H9 (cell line): ENCODE results near the gene GPR45. TPM values are rescaled to one million over a fixed set of nuclear protein-coding genes. Genes with fewer than 3 reads are reported as not detected.

ENCODE experiments used
- DNase-seq: peaks from one replicate; pipeline ENCODE4 v3.0.0-alpha.2; 2017
- H2AFZ ChIP-seq: one replicate; pipeline ENCODE4 v1.6.1; 2013; ENCODE audit warnings: mild to moderate bottlenecking, low read length, control low read depth, moderate library complexity
- H2AK5ac ChIP-seq: 2 replicates; pipeline ENCODE4 v1.6.1; 2013; ENCODE audit warnings: low read length, control low read depth, mixed read lengths; ENCODE audit not compliant: insufficient read length
- H2BK120ac ChIP-seq: one replicate; pipeline ENCODE4 v1.6.1; 2013; ENCODE audit warnings: low read depth, mild to moderate bottlenecking, low read length, control low read depth, inconsistent platforms; ENCODE audit not compliant: poor library complexity, severe bottlenecking
- H2BK12ac ChIP-seq: 2 replicates; pipeline ENCODE4 v1.6.1; 2013; ENCODE audit warnings: low read length, control low read depth, mixed read lengths, low read depth; ENCODE audit not compliant: insufficient read length
- H2BK15ac ChIP-seq: 2 replicates; pipeline ENCODE4 v1.6.1; 2013; ENCODE audit warnings: low read depth, low read length, control low read depth
- H2BK20ac ChIP-seq: one replicate; pipeline ENCODE4 v1.6.1; 2013; ENCODE audit warnings: low read depth, mild to moderate bottlenecking, low read length, control low read depth, inconsistent platforms; ENCODE audit not compliant: poor library complexity, severe bottlenecking
- H2BK5ac ChIP-seq: 2 replicates; pipeline ENCODE4 v1.6.1; 2013; ENCODE audit warnings: low read length, control low read depth, mixed read lengths; ENCODE audit not compliant: insufficient read length
- H3K14ac ChIP-seq: 2 replicates; pipeline ENCODE4 v1.6.1; 2013; ENCODE audit warnings: low read length, control low read depth; ENCODE audit not compliant: insufficient read depth
- H3K18ac ChIP-seq: 2 replicates; pipeline ENCODE4 v1.6.1; 2013; ENCODE audit warnings: low read depth, mild to moderate bottlenecking, mixed read lengths, low read length, control low read depth; ENCODE audit not compliant: insufficient read length
- H3K23ac ChIP-seq: 2 replicates; pipeline ENCODE4 v1.6.1; 2013; ENCODE audit warnings: low read length, control low read depth, mixed read lengths, low read depth; ENCODE audit not compliant: insufficient read length
- H3K23me2 ChIP-seq: 2 replicates; pipeline ENCODE4 v1.6.1; 2013; ENCODE audit warnings: low read depth, mild to moderate bottlenecking, mixed read lengths, low read length, control low read depth; ENCODE audit not compliant: insufficient read length, poor library complexity, severe bottlenecking
- H3K27ac ChIP-seq: 2 replicates; pipeline ENCODE4 v1.5.1; 2013; ENCODE audit warnings: low read length, control low read depth, mixed read lengths, low read depth; ENCODE audit not compliant: insufficient read length
- H3K27me3 ChIP-seq: 2 replicates; pipeline ENCODE4 v1.6.1; 2013; ENCODE audit warnings: low read length, control low read depth, inconsistent platforms; ENCODE audit not compliant: insufficient read depth
- H3K4ac ChIP-seq: 2 replicates; pipeline ENCODE4 v1.6.1; 2013; ENCODE audit warnings: low read depth, mild to moderate bottlenecking, control low read depth, inconsistent platforms, low read length, moderate library complexity
- H3K4me1 ChIP-seq: 2 replicates; pipeline ENCODE4 v1.6.1; 2013; ENCODE audit warnings: low read length, control low read depth, inconsistent platforms; ENCODE audit not compliant: insufficient read depth
- H3K4me2 ChIP-seq: 2 replicates; pipeline ENCODE4 v1.6.1; 2013; ENCODE audit warnings: low read length, control low read depth, mixed read lengths; ENCODE audit not compliant: insufficient read length, insufficient read depth
- H3K56ac ChIP-seq: 2 replicates; pipeline ENCODE4 v1.6.1; 2013; ENCODE audit warnings: low read depth, mild to moderate bottlenecking, mixed read lengths, low read length, control low read depth; ENCODE audit not compliant: insufficient read length
- H3K79me1 ChIP-seq: 2 replicates; pipeline ENCODE4 v1.6.1; 2013; ENCODE audit warnings: low read depth, mild to moderate bottlenecking, moderate library complexity, low read length, control low read depth, inconsistent platforms; ENCODE audit not compliant: insufficient read depth, poor library complexity, severe bottlenecking
- H3K79me2 ChIP-seq: 2 replicates; pipeline ENCODE4 v1.6.1; 2013; ENCODE audit warnings: low read length, control low read depth, inconsistent platforms; ENCODE audit not compliant: insufficient read depth
- H3K9ac ChIP-seq: 2 replicates; pipeline ENCODE4 v1.6.1; 2013; ENCODE audit warnings: low read length, control low read depth, mixed read lengths; ENCODE audit not compliant: insufficient read length; ENCODE audit errors: extremely low read depth
- H3K9me3 ChIP-seq: one replicate; pipeline ENCODE4 v1.6.1; 2013; ENCODE audit warnings: low read depth, low read length, inconsistent platforms; ENCODE audit not compliant: control insufficient read depth
- H3T11ph ChIP-seq: one replicate; pipeline ENCODE4 v1.6.1; 2013; ENCODE audit warnings: mild to moderate bottlenecking, low read length, control low read depth, inconsistent platforms
- H4K20me1 ChIP-seq: one replicate; pipeline ENCODE4 v1.6.1; 2013; ENCODE audit not compliant: control insufficient read depth, insufficient read length, insufficient read depth
- H4K5ac ChIP-seq: 2 replicates; pipeline ENCODE4 v1.6.1; 2013; ENCODE audit warnings: low read depth, mild to moderate bottlenecking, mixed read lengths, low read length, control low read depth; ENCODE audit not compliant: insufficient read length
- H4K8ac ChIP-seq: replicated peaks from 2 replicates; pipeline ENCODE4 v1.6.1; 2013; ENCODE audit warnings: low read length, control low read depth, mixed read lengths, low read depth; ENCODE audit not compliant: insufficient read length
- H4K91ac ChIP-seq: 2 replicates; pipeline ENCODE4 v1.6.1; 2013; ENCODE audit warnings: low read depth, mild to moderate bottlenecking, moderate library complexity, mixed read lengths, low read length, control low read depth; ENCODE audit not compliant: insufficient read length
- H3K27ac Mint-ChIP-seq, 3 experiments: 2 replicates in 2 of 3; 3 replicates in 1 of 3; pipeline ENCODE4 v1.8.0; 2020 to 2021; ENCODE audit warnings: mixed read lengths in 3 of 3, mild to moderate bottlenecking in 1 of 3, moderate library complexity in 1 of 3
- H3K27me3 Mint-ChIP-seq: 2 replicates; pipeline ENCODE4 v1.8.0; 2021; ENCODE audit warnings: low read depth, mild to moderate bottlenecking, moderate library complexity, mixed read lengths
- H3K36me3 Mint-ChIP-seq, 3 experiments: 2 replicates in 2 of 3; 3 replicates in 1 of 3; pipeline ENCODE4 v1.8.0; 2020 to 2021; ENCODE audit warnings: low read depth in 3 of 3, mixed read lengths in 3 of 3; ENCODE audit not compliant: insufficient read depth in 1 of 3
- H3K4me1 Mint-ChIP-seq, 2 experiments: 2 replicates each; pipeline ENCODE4 v1.8.0; 2020; ENCODE audit warnings: mixed read lengths in 2 of 2
- H3K4me3 Mint-ChIP-seq, 2 experiments: 2 replicates in 1 of 2; 3 replicates in 1 of 2; pipeline ENCODE4 v1.8.0; 2020 to 2021; ENCODE audit warnings: mild to moderate bottlenecking in 2 of 2, mixed read lengths in 2 of 2, moderate library complexity in 1 of 2
- H3K9me3 Mint-ChIP-seq, 2 experiments: 2 replicates in 1 of 2; 3 replicates in 1 of 2; pipeline ENCODE4 v1.8.0; 2020; ENCODE audit warnings: mild to moderate bottlenecking in 2 of 2, mixed read lengths in 2 of 2, moderate library complexity in 1 of 2
- WGBS: extraction: QIAGEN DNeasy Blood & Tissue Kit; methylation state at CpG from one replicate; pipeline ENCODE4 v1.1.7; 2013; ENCODE audit warnings: missing lambda C conversion rate, low lambda C conversion rate, mixed read lengths; ENCODE audit not compliant: insufficient read length; ENCODE audit errors: extremely low coverage; 5-methylcytosine and 5-hydroxymethylcytosine counted together
- total RNA-seq: library from RNA; stranded (reverse); gene quantifications from 2 replicates; pipeline ENCODE4 v1.2.1, GENCODE V29; 2021
- TF ChIP-seq, protein P1 (sequence below): fragments of 200-600 bp; sonication (generic); conservative IDR thresholded peaks from 3 replicates; pipeline ENCODE4 v1.8.0; 2021; ENCODE audit warnings: antibody characterized with exemption, mild to moderate bottlenecking

GPR45 gene
- total RNA-seq, 1 experiment from 2014 or later = not detected

DNA sequence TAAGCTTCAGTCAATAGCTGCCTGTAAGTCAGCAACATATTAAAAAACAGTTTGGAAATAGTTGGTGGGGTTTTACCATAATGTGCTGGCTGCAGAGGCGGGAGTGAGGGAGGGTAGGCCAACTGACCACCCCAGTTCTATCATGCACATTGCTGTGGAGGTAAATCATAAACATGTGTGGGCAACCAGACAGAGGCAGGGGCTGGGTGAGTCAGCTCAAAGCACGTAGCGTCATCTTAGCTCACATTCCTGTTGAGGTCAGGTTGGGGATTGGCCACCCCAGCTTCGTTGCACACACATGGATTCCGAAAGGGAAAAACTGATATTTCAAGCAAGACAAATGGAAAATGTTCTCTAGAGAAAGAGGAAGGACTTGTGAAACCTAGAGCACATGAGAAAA is 19.5 kb downstream of the GPR45 start:
- Histone ChIP-seq H2BK12ac (no peak overlapping the region), H4K91ac (no peak overlapping the region), H4K8ac (no peak overlapping the region), H3K56ac (no peak overlapping the region), H2BK20ac (no peak overlapping the region), H3K14ac (no peak overlapping the region; the same call in 1 of the 2 replicates), H2AK5ac (no peak overlapping the region), H3K18ac (no peak overlapping the region), H3K4ac (no peak overlapping the region), H3K79me1 (no peaks in the 10 kb centered on the region), H2AFZ (no peak overlapping the region), H2BK5ac (no peak overlapping the region), H3T11ph (no peak overlapping the region), H3K4me1 (no peaks in the 10 kb centered on the region), H3K4me2 (no peak overlapping the region), H4K20me1 (no peaks in the 10 kb centered on the region), H3K9ac (no peak overlapping the region), H3K23ac (no peak overlapping the region), H3K79me2 (no peaks in the 10 kb centered on the region), H3K27me3 (no peaks in the 10 kb centered on the region), H4K5ac (no peak overlapping the region), H3K27ac (no peak overlapping the region), H3K9me3 (no peaks in the 10 kb centered on the region), H2BK15ac (no peak overlapping the region), H3K23me2 (no peaks in the 10 kb centered on the region), H2BK120ac (no peak overlapping the region)
- Mint-ChIP-seq H3K4me3 (no peak overlapping the region), H3K27ac (no peak overlapping the region), H3K36me3 (peaks cover 2 to 14% (median 4%) of the 10 kb centered on the region in 3 experiments; a peak in 6 of 7 replicates), H3K27me3 (peaks cover 1% of the 10 kb centered on the region), H3K4me1 (peaks cover 5 to 7% of the 10 kb centered on the region in 2 experiments), H3K9me3 (no peaks in the 10 kb centered on the region; a peak in 1 of 5 replicates)
- no CpG with 5 or more reads among the region's 5 CpGs for WGBS
- DNase-seq = no peak
- TF ChIP-seq, protein P1, sequence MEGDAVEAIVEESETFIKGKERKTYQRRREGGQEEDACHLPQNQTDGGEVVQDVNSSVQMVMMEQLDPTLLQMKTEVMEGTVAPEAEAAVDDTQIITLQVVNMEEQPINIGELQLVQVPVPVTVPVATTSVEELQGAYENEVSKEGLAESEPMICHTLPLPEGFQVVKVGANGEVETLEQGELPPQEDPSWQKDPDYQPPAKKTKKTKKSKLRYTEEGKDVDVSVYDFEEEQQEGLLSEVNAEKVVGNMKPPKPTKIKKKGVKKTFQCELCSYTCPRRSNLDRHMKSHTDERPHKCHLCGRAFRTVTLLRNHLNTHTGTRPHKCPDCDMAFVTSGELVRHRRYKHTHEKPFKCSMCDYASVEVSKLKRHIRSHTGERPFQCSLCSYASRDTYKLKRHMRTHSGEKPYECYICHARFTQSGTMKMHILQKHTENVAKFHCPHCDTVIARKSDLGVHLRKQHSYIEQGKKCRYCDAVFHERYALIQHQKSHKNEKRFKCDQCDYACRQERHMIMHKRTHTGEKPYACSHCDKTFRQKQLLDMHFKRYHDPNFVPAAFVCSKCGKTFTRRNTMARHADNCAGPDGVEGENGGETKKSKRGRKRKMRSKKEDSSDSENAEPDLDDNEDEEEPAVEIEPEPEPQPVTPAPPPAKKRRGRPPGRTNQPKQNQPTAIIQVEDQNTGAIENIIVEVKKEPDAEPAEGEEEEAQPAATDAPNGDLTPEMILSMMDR = no peak
